COLO668 (cell line): ENCODE measurements around the gene AMOTL2.

Source experiments
- DNase-seq: peaks from one replicate; lab custom pipeline; 2025; ENCODE audit not compliant: unreplicated experiment; lab: John Stamatoyannopoulos, UW

Gene AMOTL2

DNA sequence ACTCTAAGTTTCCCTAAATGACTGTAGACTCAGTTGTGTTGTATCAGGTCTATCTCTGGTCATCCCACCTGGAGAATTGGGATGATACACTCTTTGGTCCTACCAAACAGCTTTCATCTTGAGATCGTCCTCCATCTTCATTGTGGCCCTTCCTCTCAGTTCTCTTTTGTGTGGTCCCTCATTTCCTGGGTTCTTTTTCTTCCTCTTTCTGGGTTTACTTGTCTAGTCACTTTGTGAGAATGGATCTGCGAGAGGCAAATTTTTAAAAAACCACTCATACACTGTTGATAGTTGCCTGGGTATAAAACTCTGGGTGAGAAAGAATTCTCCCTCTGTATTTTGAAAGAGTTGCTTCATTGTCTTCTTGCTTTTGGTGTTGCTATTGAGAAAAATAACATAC lies 6.0 kb upstream of the AMOTL2 start:
- DNase-seq: no peak

DNA sequence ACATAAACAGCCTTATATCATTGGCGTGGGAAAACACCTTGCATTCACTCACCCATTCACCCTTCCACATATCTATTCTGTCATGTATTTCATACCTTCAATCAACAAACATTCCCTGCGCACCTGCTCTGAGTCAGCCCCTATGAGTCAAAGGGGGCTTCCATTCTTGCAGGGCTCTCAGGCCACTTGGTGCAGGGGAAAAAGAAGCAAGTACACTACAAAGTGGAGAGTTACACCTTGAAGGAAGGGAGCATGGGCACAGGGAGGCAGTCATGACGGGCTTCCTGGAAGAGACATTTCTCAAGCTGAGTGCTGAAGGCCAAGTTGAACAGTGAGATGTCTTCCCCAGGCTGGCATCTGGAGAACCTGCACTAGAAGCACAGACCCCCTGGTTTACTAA lies 4.6 kb upstream of the AMOTL2 start:
- no peak for DNase-seq

DNA sequence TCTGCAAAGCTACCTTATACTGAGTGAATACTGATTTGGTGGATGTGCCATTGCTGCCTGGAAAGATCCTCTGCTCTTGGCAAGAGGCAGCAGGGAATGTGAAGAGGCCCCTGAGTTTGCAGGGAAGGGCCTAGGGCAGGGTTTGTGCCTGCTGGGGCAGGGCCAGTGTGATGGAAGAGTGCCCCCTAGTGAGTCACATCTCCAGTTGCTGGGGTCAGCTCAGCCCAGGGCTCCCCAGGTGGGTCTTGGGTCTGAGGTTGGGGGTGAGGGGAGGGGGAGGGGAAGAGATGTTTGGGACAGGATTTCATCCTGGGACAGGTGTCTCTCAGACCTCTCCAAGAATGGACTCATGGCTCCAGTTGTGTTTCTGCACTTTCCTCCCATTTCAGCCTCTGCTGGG lies 4.1 kb upstream of the AMOTL2 start:
- DNase-seq: peak; percentile 10

DNA sequence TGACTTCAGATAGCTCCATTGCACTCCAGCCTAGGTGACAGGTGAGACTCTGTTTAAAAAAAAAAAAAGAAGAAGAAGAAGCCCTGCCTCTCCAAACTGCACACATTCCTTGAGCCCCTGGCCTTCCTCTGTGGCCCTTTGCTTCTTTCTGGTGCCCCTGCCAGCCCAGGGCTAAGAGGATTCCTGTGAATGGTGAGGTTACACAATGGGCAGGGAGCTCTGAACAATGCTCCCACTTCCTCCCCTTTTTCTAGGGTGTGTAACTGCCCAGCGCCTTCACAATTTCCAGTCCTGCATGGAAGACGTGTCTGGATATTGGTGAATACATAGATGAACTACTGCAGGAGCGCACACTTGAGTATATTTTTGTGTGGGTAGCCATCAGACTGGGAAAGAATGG lies 3.6 kb upstream of the AMOTL2 start:
- DNase-seq: no peak

DNA sequence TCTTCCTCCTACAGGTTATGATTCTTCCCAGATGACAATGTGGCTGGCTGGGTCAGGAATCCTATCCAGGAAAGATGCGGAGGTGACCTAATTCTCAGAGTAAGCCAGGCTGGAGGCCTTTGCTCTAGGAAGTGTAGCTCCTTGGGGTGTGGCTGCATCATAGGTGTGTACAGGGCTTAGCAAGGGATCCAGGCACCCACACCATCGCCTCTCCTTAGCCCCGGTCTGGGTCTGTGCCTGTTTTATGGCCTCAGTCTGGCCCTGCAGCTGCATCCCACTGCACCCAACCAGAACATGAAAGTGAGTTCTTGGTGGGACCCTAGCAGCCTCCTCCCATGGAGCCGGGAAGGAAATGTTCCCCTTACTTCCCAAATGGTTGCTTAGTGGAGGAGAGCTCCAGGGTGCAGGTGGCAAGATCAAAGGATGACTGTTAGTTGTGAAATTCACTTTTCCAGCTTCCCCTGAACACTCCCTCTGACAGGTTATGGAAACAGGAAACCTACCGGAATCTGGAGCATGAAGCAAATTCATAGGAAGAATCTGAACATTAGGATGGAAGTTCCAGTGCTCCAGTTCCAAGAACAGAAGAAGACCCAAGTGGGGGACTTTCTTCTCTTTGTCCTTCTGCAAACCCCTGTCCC lies 2.7 kb upstream of the AMOTL2 start:
- no peak for DNase-seq

DNA sequence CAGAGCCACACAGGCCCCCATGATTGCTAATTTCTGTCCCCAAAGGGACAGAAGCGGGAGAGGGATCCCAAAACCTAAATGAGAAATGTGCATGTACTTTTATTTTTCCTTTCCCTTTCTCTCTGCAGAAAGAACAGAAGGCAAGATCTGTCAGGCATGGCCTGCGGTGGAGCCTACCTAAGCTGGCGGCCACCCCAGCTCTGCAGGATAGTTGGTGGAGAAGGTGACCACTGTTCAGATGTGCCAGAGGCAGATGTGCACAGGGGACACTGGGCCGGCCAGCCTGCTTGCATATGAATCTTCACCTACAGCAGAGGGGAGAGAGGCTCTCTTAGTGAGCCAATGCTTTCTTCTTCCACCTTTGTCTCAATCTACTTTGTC lies 2.1 kb upstream of the AMOTL2 start:
- DNase-seq: no peak

DNA sequence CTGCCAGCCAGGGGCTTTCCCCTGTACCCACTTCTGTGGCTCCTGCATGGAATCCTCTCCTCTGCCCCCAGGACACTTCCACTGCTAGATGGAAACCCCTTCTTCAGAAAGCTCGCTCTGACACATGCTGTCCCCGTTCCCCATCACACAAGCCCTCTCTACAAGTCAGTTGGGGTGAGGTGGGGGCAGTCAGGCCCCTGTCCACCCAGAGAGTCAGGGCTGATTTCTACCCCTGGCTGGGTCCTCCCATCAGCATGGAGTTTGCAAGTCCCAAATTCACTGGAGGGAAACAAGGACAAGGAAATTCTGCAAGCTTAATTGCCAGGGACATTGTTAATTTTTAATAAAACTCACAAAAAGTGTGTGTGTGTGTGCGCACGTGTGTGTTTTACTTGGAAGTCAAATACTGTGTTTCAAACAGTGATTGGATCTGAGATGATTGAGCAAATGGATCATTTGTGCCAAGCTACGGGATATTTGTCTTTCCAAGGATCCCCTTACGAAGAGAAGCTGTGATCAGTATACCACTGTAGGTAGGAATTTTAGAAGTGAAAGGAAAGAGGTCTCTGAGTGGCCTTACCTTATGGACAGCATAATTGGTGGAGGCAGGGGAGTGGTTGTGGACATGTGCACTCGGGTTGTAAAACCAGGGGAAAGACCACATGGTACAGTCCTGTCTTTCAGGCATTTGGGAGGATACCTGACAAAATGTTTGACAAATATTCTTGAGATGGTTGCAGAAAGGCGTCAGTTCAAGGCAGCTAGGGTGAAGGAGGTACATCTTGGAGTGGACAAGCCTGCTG lies 1.5 kb upstream of the AMOTL2 start:
- no peak for DNase-seq

DNA sequence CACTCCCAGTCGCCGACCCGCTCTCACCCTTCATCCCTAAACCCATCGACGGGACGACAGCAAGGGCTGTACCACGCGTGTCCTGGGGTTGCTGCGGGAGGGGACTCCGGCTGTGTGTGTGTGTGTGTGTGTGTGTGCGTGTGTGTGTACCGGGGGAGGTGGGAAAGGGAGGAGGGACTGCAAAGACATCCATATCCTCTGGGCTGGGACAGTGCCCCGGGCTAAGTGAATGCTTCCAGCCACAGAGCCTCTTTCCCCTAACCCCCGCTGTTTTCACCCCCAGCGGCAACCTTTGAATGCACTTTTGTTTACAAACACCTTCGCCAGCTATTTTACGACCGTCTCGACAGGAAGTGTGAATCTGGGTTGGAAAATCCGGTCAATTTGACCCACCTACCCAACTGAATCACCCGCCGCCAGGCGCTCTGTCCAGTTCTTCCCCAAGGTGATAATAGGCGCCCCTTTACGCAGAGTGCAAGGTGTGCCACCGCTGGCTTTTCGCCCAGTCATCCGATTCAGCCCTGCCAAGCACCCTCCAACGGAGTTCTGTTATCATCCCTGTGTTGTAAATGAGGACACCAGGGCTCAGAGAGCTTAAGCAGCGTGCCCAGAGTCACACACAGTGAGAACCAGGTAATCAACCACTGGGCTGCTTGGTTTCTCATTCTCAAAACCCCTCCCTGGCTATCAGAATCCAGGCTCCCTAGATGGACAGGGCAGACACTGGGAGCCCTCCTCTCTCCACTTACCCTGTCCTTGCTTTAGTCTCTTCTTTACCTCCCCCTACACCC lies 739 bp upstream of the AMOTL2 start:
- peak; percentile 26 for DNase-seq

DNA sequence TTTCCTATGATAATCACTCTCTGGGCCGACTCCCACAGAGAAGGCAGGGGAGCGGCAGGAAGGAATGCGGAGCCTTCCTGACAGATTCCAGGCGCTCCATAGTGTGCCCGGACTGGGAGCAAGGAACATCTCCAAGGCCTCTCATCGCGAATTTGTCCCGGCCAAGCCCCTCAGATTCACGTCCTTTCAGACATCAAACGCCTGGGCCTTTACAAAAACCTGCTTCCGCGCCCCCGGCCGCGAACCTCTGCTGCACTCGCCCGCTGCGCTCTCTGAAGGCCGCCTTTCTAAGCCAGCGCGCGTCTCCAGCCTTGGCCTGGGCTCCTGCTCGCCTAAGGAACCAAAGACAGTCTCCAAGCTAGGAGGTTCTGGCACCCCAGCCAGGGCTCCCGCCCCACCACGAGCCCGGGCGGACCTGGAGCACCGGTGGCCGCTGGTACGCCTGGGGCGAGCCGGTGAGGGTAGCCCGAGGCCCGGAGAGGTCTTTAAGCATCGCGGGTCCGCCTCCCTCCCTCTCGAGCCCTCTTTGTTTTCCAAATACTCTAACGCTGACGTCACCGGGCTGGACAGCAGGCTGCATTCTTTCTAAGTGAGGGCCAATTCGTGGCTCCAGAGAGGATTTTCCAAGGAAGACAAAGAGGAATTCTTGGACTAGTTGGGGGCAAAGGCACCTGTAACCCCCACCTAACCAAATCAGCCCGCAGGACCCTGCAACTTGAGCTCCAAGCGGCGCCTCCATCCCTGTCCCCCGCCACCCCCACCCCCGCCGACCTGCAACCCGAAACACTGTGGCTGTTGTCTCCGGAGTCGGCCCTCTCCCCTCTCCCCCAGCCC lies 759 bp downstream of the AMOTL2 start:
- peak; percentile 64 for DNase-seq

DNA sequence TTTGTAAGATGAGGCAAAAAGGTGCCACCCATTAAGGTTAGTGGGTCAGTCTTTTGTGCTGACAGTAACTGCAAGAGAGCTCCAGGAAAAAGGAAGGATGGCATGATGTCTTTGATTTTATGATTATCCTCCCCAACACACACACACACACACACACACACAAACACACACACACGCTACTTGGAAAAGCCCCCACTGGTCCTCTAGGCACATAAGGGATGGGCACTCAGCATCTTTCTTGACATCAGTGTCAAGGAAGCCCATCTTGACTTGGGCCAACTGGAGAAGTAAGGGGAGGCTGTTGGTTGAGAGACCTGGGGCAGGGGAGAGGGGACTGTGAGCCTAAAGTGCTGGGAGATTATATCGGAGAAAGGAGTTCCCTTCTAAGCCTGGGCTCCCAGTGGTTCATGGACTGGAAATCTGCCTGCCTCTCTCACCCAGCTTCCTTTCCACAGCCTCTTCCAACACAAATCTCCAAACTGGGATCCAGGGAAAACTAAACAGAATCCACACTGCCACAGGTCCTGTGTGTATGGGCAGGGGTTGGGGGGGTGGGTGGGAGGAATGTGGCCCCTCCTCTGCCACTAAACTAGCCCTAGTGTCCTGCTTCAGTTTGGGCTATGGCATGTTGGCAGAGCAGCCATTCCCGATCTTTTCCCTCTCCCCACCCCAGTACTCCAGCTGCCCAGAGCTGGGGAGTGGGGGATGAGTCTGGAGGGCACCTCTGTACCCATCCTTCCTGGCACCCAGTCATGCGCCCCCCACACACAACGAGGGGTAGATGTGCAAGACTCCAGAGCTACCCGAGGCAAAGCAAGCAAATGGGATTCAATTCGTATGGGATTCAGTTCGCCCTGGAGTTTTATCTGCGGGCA lies 1.6 kb downstream of the AMOTL2 start:
- DNase-seq: no peak

DNA sequence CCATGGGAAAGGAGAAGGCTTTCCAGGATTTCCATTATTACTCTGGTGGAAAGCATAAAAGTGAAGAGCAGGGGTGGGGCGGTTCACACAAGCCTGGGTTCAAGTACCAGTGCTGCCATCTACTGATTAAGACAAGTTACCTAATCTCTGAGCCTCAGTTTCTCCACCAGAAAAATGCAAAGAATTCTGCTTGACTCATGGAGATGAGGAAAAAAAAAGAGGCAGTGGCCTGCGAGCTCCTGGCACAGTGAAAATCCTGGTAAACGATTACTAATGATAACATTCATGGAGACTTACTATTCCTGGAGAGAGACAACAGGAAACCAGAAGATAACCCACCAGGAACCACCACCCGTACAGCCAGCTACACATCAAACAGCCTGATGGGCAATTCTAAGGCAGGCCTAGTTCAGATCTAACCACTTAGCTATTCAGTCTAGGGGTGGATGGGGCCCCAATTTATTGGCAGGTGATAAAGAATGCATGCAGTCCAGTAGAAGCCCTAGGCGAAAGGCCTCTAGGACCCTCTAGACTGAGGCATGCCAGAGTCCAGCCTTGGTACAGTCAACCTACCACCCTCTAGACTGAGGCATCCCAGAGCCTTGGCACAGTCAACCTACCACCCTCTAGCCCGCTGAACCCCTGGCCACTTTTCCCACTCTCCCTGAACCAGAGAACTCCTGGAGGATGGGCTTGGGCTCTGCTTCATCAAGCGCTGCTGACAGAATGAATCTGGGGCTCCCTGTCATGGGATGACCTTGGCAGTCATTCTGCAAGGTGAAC lies 2.5 kb downstream of the AMOTL2 start:
- DNase-seq: no peak

DNA sequence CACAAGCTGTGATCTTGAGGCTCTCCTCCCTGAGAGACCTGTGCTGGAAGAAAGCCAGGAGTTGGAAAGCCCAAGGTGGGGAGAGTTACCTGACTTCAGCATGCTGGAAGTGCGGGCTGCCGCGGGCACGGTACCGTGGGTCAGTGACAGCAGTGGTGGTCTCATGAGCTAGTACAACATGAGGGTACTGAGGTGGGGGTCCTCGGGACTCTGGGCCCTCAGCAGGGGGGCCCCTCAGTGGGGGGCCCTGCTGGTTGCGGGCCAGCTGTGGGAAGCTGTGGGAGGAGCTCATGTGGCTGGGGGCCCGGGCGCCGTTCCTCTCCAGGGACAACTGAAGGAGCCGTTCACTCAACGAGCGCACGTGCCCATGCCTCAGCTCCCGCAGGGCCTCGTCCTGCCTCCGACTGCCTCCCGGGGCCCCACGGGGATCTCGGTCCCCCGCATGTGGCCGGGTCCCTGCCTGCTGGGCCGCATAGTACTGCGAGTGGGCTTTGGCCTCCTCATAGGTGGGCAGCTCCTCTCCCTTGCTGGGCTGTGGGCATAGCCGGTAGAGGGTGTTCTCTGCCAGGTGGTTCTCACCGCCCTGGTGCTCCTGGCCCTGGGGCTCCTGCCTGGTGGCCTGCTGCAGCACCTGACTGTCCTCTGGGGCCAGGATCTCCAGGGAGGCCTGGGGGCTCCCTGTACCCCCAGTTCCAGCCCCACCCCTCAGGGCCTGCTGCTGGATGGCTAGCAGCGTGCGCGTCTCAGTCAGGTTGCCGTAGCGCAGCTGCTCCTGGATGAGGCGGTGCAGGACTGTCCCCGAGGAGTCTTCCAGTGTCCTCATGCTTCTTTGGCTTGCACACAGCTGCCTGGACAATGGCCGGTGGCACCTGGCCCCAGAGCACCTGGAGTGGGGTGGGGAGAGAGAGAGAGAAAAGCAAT lies 3.4 kb downstream of the AMOTL2 start:
- no peak for DNase-seq

DNA sequence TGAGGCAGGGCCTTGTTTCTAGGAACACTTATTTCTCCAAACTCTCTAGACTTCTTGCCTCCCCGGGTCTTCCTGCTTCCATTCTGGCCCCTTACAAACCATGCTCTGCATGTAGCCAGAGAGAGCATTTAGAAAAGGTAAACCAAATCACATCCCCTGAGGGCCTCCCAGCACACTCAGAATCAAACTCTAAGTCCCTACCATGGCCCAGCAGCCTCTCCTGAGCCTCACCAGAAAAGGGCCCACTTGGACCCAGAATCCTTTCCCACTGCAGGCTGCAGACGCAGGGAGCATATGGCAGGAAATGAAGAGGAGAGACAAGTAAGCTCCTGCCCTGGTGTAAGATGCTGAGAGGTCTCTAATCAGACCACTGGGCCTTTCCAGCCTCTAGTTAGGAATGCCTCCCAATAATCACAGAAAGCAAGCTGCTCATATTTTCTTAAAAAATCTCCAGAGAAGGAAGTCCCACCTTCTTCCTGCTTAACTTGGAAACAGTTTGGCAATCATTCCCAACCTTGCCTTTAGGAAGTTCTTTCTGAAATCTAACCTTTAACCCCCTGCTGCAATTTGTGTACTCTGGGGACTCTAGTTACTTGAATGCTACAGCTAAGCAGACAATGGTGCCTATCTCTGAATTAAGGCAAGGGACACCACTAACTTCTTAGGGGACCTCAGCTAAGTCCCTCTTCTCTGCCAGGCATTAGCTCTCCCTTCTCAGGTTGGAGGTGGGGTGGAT lies 4.2 kb downstream of the AMOTL2 start:
- no peak for DNase-seq

DNA sequence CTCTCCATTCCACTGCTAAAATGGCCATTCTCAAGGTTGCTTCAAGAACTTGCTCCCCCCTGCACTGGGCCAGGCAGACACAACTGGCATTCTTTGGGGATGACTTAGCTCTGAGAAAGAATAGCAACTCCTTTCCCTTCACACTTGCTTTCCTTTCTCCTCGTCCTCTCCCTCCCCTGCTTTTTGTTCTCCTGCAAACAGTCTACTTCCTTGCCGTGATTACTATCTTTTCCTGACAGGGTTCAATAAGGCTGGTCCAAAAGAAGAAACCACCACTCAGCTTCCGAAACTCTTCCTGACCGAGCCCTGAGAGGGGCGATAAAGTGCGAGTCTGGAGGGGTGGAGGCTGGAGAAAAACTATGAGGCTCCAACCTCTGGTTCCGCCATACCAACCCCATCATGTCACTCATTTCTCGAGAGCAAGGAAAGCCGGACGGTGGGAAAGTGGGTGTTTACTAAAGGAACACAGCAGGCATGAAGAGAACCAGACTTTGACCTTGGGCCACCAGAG lies 5.0 kb downstream of the AMOTL2 start:
- DNase-seq: no peak

DNA sequence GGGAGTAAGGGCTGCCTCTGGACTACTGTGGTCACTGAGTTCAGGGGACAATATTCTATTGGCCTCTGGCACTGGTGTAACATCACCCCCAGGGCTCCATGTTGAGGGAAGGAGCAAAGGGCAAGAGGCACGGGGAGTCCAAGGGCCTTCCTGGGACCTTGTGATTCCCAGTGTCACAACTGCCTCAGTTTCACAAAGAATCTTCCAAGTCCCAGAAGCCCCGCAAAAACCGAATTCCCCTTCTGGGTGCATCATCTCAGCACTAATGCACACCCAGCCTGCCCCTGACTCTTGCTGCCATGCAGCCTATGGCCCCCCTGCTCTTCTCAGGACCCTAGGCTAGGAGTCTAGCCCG lies 5.5 kb downstream of the AMOTL2 start:
- DNase-seq: no peak

DNA sequence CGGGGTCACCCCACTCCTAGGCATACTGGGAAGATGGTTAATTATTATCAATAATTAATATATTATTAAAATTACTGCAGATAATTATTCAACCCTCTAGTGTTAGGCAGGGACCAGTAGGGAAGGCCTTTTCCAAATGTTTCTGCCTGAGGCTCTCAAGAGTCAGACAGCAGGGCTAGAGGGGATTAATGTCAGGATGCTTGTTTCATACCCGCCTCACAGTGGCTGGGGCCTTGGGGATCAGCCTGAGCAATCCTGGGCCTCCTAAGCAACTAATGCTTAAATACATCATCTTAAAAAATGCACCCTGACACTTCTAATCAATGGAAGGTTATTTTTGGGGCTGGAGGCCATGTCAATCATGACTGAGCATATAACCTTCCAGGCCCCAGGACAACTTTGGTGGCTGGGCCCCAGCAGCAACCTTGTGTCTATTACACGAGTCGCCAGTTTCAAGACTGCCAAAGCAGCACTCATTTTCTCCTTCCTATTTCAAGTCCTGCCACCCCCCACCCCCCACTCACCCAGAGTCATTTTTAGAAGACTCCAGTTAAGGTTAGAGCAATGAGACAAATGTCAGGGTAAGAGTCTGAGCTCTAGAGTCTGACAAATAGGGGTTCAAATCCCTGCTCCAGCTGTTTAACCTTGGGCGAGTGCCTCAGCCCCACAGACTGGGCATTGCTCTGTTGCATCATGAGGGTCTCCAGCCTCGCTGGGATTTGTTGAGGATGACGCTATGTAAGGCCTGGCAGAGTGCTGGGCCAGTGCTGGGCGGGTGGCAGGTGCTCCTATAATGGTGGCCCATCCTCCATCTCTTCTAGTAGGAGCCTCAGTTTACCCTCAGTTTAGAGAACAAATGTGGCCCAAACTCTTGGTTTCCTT lies 6.1 kb downstream of the AMOTL2 start:
- no peak for DNase-seq
